ENCODE measurements around the gene GLB1L2. TPM values are rescaled to one million over a fixed set of nuclear protein-coding genes. Genes with fewer than 3 reads are reported as not detected.
"Not testable (repeated sequence)": the region's sequence is repeated elsewhere in the genome, so short reads cannot be mapped to it uniquely, and the experiment has no call there.

GLB1L2 gene
- 0.47 TPM for total RNA-seq
- polyA plus RNA-seq = 0.46 TPM
- long read RNA-seq, donor 1 = 0 reads
- long read RNA-seq, donor 2 = 0 reads
- long read RNA-seq, donor 3 = 0 reads
- long read RNA-seq, donor 4 = 0 reads
- long read RNA-seq, donor 5 = 0 reads
- long read RNA-seq, donor 6 = 0 reads
- long read RNA-seq, donor 7 = 0 reads
- long read RNA-seq, donor 8 = 0 reads
- long read RNA-seq, donor 9 = 0 reads
- long read RNA-seq, donor 10 = 0 reads

- DNase-seq (ENCODE audit: low read depth in 6 of 9, low spot score in 9 of 9) = peak; percentile 9 to 78 (median 55)
- no peaks in the 10 kb centered on the region for H3K36me3 ChIP-seq (ENCODE audit: control insufficient read depth in 2 of 2, insufficient read depth in 2 of 2, low read length in 1 of 2)
- H3K9me3 ChIP-seq (ENCODE audit: control insufficient read depth in 2 of 2, insufficient read depth in 1 of 2, low read length in 1 of 2) = no peaks in the 10 kb centered on the region
- peaks cover 24 to 53% of the 10 kb centered on the region in 2 donors for H3K27me3 ChIP-seq (ENCODE audit: control insufficient read depth in 2 of 2, insufficient read depth in 1 of 2, low read length in 1 of 2)
- WGBS = 2% methylated on average over 80 of the region's 80 CpGs
- no peak within 1 kb of the TSS for H3K27ac ChIP-seq (ENCODE audit: low read depth in 1 of 2, low read length in 1 of 2)
- peak within 1 kb of the TSS; percentile 40 to 54 for H3K4me3 ChIP-seq (ENCODE audit: low read length in 2 of 2)
- peaks cover 0 to 11% of the 10 kb centered on the region in 2 donors for H3K4me1 ChIP-seq (ENCODE audit: control insufficient read depth in 2 of 2, insufficient read depth in 2 of 2, low read length in 2 of 2)
These were observed at the start of gene GLB1L2 for GRCh38 chr11:134331354-134332188. Gene GLB1L2 (plus strand): TSS chr11:134331988. CDS start chr11:134332062, 74 bp downstream.

- WGBS = 90% methylated on average over 22 of the region's 22 CpGs
- H3K4me1 ChIP-seq (ENCODE audit: control insufficient read depth in 2 of 2, insufficient read depth in 2 of 2, low read length in 2 of 2) = no peaks in the 10 kb centered on the region
- no peak for DNase-seq (ENCODE audit: low read depth in 6 of 9, low spot score in 9 of 9)
- peaks cover 2 to 11% of the 10 kb centered on the region in 2 donors for H3K9me3 ChIP-seq (ENCODE audit: control insufficient read depth in 2 of 2, insufficient read depth in 1 of 2, low read length in 1 of 2)
- H3K36me3 ChIP-seq (ENCODE audit: control insufficient read depth in 2 of 2, insufficient read depth in 2 of 2, low read length in 1 of 2) = no peaks in the 10 kb centered on the region
- peaks cover 17 to 44% of the 10 kb centered on the region in 2 donors for H3K27me3 ChIP-seq (ENCODE audit: control insufficient read depth in 2 of 2, insufficient read depth in 1 of 2, low read length in 1 of 2)
- no peak overlapping the region for H3K4me3 ChIP-seq (ENCODE audit: low read length in 2 of 2)
- no peak overlapping the region for H3K27ac ChIP-seq (ENCODE audit: low read depth in 1 of 2, low read length in 1 of 2)
These were observed 49.4 kb upstream of the GLB1L2 start for GRCh38 chr11:134282121-134283045.

- WGBS = 91% methylated on average over 16 of the region's 16 CpGs
- no peak for DNase-seq (ENCODE audit: low read depth in 6 of 9, low spot score in 9 of 9)
- no peaks in the 10 kb centered on the region for H3K36me3 ChIP-seq (ENCODE audit: control insufficient read depth in 2 of 2, insufficient read depth in 2 of 2, low read length in 1 of 2)
- no peak overlapping the region for H3K27ac ChIP-seq (ENCODE audit: low read depth in 1 of 2, low read length in 1 of 2)
- no peaks in the 10 kb centered on the region for H3K9me3 ChIP-seq (ENCODE audit: control insufficient read depth in 2 of 2, insufficient read depth in 1 of 2, low read length in 1 of 2)
- H3K4me3 ChIP-seq (ENCODE audit: low read length in 2 of 2) = no peak overlapping the region
- H3K27me3 ChIP-seq (ENCODE audit: control insufficient read depth in 2 of 2, insufficient read depth in 1 of 2, low read length in 1 of 2) = peaks cover 6 to 31% of the 10 kb centered on the region in 2 donors
- H3K4me1 ChIP-seq (ENCODE audit: control insufficient read depth in 2 of 2, insufficient read depth in 2 of 2, low read length in 2 of 2) = no peaks in the 10 kb centered on the region
These were observed 48.1 kb upstream of the GLB1L2 start for GRCh38 chr11:134283461-134284230.

GRCh38 chr11:134284349-134284748 lies 47.4 kb upstream of the GLB1L2 start:
- H3K27ac ChIP-seq (ENCODE audit: low read depth in 1 of 2, low read length in 1 of 2); H3K9me3 ChIP-seq (ENCODE audit: control insufficient read depth in 2 of 2, insufficient read depth in 1 of 2, low read length in 1 of 2); H3K36me3 ChIP-seq (ENCODE audit: control insufficient read depth in 2 of 2, insufficient read depth in 2 of 2, low read length in 1 of 2); DNase-seq (ENCODE audit: low read depth in 6 of 9, low spot score in 9 of 9); H3K4me1 ChIP-seq (ENCODE audit: control insufficient read depth in 2 of 2, insufficient read depth in 2 of 2, low read length in 2 of 2); H3K4me3 ChIP-seq (ENCODE audit: low read length in 2 of 2): not testable (repeated sequence)
- H3K27me3 ChIP-seq (ENCODE audit: control insufficient read depth in 2 of 2, insufficient read depth in 1 of 2, low read length in 1 of 2) = peaks cover 6 to 24% of the 10 kb centered on the region in 2 donors
- WGBS = 95% methylated on average over 5 of the region's 5 CpGs

- WGBS = 95% methylated on average over 12 of the region's 12 CpGs
- Histone ChIP-seq H3K4me1 (ENCODE audit: control insufficient read depth in 2 of 2, insufficient read depth in 2 of 2, low read length in 2 of 2) (no peaks in the 10 kb centered on the region), H3K36me3 (ENCODE audit: control insufficient read depth in 2 of 2, insufficient read depth in 2 of 2, low read length in 1 of 2) (no peaks in the 10 kb centered on the region), H3K4me3 (ENCODE audit: low read length in 2 of 2) (no peak overlapping the region), H3K27me3 (ENCODE audit: control insufficient read depth in 2 of 2, insufficient read depth in 1 of 2, low read length in 1 of 2) (peaks cover 0 to 9% of the 10 kb centered on the region in 2 donors), H3K9me3 (ENCODE audit: control insufficient read depth in 2 of 2, insufficient read depth in 1 of 2, low read length in 1 of 2) (no peaks in the 10 kb centered on the region), H3K27ac (ENCODE audit: low read depth in 1 of 2, low read length in 1 of 2) (no peak overlapping the region)
- DNase-seq (ENCODE audit: low read depth in 6 of 9, low spot score in 9 of 9) = no peak
These were observed 44.2 kb upstream of the GLB1L2 start for GRCh38 chr11:134287561-134287960.

GRCh38 chr11:134288486-134288885 lies 43.3 kb upstream of the GLB1L2 start:
- Histone ChIP-seq H3K27ac (ENCODE audit: low read depth in 1 of 2, low read length in 1 of 2) (no peak overlapping the region), H3K36me3 (ENCODE audit: control insufficient read depth in 2 of 2, insufficient read depth in 2 of 2, low read length in 1 of 2) (no peaks in the 10 kb centered on the region), H3K4me1 (ENCODE audit: control insufficient read depth in 2 of 2, insufficient read depth in 2 of 2, low read length in 2 of 2) (no peaks in the 10 kb centered on the region), H3K27me3 (ENCODE audit: control insufficient read depth in 2 of 2, insufficient read depth in 1 of 2, low read length in 1 of 2) (peaks cover 0 to 4% of the 10 kb centered on the region in 2 donors), H3K4me3 (ENCODE audit: low read length in 2 of 2) (no peak overlapping the region), H3K9me3 (ENCODE audit: control insufficient read depth in 2 of 2, insufficient read depth in 1 of 2, low read length in 1 of 2) (no peaks in the 10 kb centered on the region)
- 98% methylated on average over 13 of the region's 13 CpGs for WGBS
- DNase-seq (ENCODE audit: low read depth in 6 of 9, low spot score in 9 of 9) = no peak

- 90% methylated on average over 4 of the region's 4 CpGs for WGBS
- Histone ChIP-seq H3K4me3 (ENCODE audit: low read length in 2 of 2) (no peak overlapping the region), H3K36me3 (ENCODE audit: control insufficient read depth in 2 of 2, insufficient read depth in 2 of 2, low read length in 1 of 2) (no peaks in the 10 kb centered on the region), H3K9me3 (ENCODE audit: control insufficient read depth in 2 of 2, insufficient read depth in 1 of 2, low read length in 1 of 2) (no peaks in the 10 kb centered on the region), H3K27me3 (ENCODE audit: control insufficient read depth in 2 of 2, insufficient read depth in 1 of 2, low read length in 1 of 2) (peaks cover 0 to 3% of the 10 kb centered on the region in 2 donors), H3K27ac (ENCODE audit: low read depth in 1 of 2, low read length in 1 of 2) (no peak overlapping the region), H3K4me1 (ENCODE audit: control insufficient read depth in 2 of 2, insufficient read depth in 2 of 2, low read length in 2 of 2) (no peaks in the 10 kb centered on the region)
- no peak for DNase-seq (ENCODE audit: low read depth in 6 of 9, low spot score in 9 of 9)
These were observed 42.6 kb upstream of the GLB1L2 start for GRCh38 chr11:134289167-134289566.

- no peaks in the 10 kb centered on the region for H3K4me1 ChIP-seq (ENCODE audit: control insufficient read depth in 2 of 2, insufficient read depth in 2 of 2, low read length in 2 of 2)
- no peaks in the 10 kb centered on the region for H3K9me3 ChIP-seq (ENCODE audit: control insufficient read depth in 2 of 2, insufficient read depth in 1 of 2, low read length in 1 of 2)
- H3K27ac ChIP-seq (ENCODE audit: low read depth in 1 of 2, low read length in 1 of 2) = no peak overlapping the region
- no peak for DNase-seq (ENCODE audit: low read depth in 6 of 9, low spot score in 9 of 9)
- WGBS = 68% methylated on average over 12 of the region's 12 CpGs
- no peak overlapping the region for H3K4me3 ChIP-seq (ENCODE audit: low read length in 2 of 2)
- peaks cover 0 to 3% of the 10 kb centered on the region in 2 donors for H3K27me3 ChIP-seq (ENCODE audit: control insufficient read depth in 2 of 2, insufficient read depth in 1 of 2, low read length in 1 of 2)
- no peaks in the 10 kb centered on the region for H3K36me3 ChIP-seq (ENCODE audit: control insufficient read depth in 2 of 2, insufficient read depth in 2 of 2, low read length in 1 of 2)
These were observed 42.0 kb upstream of the GLB1L2 start for GRCh38 chr11:134289789-134290188.

All from thymus (tissue), 14 donors.